Dedifferentiated amniotic fluid mesenchymal stem cell (primary cell): ENCODE results near the gene UGGT2.
"Not testable (repeated sequence)": the region's sequence is repeated elsewhere in the genome, so short reads cannot be mapped to it uniquely, and the experiment has no call there.

Experiments used
- DNase-seq: peaks from one replicate; pipeline ENCODE4 v3.0.0-alpha.2; 2016; ENCODE audit errors: extremely low spot score

The UGGT2 gene

DNA sequence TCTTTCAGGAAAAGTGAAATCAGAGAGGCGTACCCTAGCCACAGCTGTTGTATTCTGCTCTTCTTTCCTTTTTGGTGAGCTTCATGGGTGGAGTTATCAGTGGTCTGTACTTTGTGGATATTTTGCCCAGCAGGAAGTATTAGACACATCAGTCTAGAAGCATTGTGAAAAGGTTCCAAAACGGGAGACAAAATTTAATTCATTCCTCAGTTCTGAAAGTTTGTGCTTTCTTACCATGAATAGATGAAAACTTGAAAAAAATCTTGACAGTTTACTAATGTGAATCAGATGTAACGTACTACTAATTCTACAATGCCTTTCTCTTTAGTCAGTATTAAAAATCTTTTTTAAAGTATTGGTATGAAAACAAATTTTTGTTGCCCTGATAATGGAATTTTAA, 259.4 kb downstream of the UGGT2 start:
- no peak for DNase-seq

DNA sequence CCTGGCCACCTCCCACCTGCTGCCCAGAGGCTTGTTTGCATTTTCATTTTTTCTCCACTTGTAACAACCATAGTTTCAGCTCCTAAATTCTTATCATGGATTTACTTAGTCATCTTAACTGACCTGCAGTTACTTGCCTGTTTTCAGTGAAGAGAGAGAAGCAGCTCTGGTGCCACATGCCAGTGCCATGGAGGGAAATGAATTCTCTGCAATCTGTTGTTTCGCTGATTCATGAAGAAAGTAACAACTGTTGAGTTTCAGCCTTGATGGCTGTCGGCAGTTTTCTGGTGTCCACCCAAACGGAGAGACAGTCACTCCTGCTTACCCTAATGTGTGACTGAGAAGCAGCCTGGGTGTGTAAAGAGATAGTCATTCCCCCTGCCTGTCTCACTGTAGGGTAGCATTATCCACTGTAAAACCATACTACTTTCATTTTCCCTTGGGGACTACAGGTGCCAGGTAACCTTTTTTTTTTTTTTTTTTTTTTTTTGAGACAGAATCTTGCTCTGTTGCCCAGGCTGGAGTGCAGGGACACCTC, 260.1 kb downstream of the UGGT2 start:
- no peak for DNase-seq

DNA sequence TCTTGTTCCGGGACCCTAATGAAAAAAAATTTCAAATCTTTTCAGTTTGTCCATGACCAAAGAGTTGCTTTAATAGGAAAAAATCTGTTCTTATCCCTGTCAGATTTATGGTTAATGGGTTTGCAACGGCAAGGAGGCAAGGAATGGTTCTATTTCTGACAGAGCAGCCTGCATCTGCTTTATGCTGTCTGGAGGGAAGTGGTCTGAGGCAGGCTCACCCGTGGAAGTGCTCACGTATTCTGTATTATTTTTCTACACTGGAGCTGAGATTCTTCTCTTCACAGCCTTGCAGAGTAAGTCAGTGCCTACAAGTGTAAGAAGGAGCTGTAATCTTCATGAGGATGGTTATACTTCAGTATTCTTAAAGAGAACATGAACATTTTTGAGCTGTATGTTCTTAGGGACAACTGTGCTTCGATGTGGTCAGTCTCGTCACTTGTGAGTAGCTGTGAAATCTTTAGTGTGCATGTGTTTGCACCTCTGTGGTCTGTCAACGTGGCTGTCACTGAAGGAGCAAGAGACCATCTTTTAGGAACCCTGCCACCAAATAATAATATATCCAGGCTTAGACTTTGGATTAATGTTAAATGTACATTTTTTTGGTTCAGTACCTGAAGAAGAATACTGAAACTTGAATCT, 262.0 kb downstream of the UGGT2 start:
- no peak for DNase-seq

DNA sequence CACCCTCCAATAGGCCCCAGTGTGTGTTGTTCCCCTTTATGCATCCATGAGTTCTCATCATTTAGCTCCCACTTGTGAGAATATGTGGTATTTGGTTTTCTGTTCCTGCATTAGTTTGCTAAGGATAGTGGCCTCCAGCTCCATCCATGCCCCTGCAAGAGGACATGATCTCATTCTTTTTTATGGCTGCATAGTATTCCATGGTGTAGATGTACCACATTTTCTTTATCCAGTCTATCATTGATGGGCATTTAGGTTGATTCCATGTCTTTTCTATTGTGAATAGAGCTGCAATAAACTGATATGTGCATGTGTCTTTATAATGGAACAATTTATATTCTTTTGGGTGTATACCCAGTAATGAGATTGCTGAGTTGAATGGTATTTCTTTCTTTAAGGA, 263.9 kb downstream of the UGGT2 start:
- DNase-seq, result not testable (repeated sequence)

DNA sequence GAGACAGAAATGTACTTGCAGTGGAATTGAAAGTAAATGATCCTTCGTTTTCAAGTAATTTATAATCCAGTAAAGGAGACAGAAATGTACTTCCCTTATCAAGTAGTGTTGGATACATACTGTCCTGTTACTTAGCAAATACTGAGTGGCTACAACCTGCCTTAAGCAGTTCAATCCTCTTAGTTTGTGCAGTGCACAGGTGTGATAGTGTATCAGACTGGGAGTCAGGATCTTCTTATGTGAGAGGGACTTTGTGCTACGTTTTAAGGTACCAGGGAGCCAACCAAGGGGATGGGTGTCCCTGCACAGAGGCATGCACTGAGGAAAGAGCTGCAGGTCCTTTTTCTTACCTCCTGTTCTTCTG, 265.1 kb downstream of the UGGT2 start:
- DNase-seq, result no peak

DNA sequence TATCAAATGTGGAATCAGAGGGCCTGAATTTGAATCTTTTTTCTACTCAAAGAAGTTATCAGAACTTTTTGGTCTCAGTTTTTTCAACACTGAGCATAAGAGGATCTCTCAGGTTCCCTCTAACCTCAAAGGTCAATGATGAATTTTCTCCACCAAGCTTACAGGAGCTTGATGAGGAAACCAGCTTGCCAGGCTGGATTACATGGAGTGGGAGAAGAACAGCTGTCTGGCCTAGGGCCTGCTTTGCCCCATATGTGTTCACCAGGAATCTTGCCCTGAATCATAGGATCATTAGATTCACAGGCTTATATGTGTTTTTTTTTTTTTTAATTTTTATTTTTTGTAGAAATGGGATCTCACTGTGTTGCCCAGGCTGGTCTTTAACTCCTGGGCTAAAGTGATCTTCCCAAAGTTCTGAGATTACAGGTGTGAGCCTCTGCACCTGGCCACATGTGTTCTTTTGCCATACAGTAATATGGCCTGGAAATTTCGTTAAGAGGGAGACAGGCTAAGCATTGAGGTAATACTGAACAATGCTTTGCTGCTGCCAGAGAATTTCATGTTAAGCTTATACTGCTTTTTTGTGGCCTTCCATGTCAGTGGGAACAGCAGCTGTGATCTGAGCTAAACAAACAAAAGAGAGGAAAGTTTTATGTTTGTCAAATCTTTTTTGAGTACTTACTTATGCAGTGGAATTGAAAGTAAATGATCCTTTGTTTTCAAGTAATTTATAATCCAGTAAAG, 265.7 kb downstream of the UGGT2 start:
- no peak for DNase-seq

DNA sequence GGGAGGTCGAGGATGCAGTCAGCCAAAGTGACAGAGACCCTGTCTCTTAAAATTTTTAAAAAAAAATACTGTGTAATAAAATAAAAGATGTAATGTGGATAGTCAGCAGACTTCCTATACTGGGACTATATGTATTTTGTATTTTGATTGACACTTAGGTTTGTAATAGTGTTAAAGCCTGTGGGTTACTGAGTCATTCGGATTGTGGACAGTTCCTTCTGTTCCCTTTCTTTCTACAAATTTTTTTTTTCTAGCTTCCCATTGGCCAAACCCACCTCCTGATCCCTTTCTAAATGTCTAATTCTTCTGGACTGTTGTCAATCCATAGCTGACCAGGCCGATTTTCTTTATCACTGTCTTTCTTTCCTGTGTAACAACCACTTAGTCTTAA, 268.3 kb downstream of the UGGT2 start:
- no peak for DNase-seq

DNA sequence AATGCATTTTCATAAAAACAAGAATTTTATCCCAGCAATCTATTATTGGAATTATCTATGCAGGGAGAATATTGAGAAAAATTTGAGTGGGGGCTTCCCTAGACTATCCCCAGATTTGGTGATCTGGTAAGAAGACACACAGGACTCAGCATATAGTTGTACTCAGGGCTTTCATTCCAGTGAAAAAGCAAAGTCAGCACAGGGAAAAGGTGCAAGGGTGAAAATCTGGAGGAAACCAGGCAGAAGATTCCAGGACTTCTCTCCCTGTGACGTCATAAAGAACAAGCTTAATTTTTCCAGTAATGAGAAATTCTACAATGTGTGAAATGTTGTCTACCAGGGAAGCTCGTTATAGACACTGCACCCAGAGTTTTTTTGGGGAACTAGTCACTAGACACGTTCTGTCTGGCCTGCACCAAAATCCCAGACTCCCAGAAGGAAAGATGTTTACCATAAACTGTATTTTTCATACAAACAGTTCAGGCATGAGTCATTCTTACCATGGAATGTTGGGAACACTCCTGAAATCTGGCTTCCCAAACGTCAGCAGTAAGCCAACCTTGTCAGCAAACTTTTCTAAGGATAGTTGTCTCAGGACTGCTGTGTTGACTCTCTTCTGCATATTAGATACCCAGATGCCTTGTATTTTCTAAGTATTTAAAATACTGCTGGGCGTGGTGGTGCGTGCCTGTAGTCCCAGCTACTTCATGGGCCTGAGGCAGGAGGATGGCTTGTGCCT, 268.9 kb downstream of the UGGT2 start:
- DNase-seq, result peak; percentile 78

DNA sequence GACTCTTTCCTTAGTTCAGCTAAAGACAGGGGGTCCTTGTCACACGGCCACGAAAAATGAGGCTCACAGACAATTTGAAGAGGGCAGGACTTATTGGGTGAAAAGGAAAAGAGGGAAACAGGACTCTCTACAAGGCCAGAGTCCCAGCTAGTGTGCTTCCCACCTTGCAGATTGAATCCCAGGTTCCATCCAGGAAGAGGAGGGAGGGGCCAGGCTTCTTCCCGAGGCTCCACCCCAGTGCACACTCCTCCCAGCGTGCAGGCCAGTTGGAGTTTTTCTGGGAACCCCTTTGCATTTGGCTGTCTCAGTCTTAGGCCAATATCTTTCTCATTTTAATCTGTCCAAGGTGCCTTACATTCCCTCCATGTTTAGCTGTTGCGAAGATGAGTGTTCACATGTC, 269.5 kb downstream of the UGGT2 start:
- DNase-seq, result no peak

DNA sequence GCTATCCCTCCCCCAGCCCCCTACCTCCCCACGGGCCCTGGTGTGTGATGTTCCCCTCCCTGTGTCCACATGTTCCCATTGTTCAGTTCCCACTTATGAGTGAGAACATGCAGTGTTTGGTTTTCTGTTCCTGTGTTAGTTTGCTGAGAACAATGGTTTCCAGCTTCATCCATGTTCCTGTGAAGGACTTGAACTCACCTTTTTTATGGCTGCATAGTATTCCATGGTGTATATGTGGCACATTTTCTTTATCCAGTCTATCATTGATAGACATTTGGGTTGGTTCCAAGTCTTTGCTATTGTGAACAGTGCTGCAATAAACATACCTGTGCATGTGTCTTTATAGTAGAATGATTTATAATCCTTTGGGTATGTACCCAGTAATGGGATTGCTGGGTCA, 271.3 kb downstream of the UGGT2 start:
- DNase-seq, result not testable (repeated sequence)

DNA sequence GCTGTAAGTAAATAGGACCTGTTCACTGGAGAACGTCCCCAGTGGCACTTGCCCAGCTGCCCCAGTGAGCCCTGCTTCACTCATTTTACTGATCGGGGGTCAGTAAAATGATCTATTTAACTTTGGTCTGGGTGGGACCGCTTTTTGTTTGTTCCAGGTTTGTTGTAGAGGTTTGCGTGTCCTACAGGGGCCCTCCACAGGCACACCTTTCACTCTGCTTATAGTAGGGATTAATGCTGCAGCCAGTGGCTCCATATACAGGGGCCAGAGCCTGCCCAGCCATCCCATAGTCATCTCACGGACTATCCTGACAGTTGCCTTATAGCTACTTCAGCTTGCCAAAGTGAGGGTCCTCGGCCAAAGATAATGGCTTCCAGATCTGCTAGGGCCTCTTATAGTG, 272.2 kb downstream of the UGGT2 start:
- no peak for DNase-seq

DNA sequence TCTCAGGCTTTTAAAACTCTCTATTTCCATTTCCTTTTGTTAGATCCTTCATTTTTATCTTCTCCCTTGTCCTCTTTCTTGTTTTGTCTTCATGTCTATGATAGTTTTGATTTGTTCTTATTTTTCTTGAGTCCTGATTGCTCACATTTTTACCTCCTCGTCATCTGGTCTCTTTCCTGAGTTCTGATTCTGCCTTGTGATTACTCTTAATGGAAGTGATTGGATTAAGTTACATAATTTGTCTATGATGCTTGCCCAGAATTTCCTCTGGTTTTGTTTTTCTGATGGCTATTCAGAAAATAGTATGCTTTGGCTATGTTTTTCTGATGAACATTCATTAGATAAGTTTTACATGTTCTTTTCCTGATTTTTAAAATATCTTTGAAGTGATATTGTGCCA, 273.7 kb downstream of the UGGT2 start:
- no peak for DNase-seq

DNA sequence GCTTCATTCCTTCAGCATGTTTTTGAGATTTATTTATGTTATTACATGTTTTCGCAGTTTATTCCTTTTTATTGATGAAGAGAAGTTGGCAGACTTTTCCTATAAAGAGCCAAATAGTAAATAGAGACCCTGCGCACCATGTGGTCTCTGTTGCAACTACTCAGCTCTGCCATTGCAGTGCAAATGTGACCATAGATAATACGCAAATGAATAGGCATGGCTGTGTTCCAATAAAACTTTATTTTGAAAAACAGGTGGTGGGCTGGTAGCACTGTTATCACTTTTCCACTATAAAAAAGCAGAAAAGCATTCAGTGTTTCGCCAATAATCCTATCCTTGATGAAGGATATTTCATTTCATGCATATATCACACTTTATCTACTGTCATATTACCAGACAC, 281.3 kb downstream of the UGGT2 start:
- no peak for DNase-seq

DNA sequence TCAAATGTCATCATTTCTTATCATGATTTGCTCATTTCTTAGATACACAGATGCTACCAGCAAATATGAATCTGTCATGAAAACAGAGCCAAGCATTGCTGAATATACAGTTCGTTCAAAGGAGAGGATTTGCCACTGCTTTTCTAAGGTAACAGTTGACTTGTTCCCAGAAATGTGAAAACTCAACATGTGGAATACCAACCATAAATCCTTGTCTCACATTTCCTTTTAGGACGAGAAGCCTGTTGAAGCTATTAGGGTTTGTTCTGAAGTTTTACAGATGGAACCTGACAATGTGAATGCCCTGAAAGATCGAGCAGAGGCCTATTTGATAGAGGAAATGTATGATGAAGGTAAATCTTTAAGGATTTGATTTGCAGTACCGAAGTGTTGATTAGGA, 289.6 kb downstream of the UGGT2 start:
- DNase-seq, result no peak

DNA sequence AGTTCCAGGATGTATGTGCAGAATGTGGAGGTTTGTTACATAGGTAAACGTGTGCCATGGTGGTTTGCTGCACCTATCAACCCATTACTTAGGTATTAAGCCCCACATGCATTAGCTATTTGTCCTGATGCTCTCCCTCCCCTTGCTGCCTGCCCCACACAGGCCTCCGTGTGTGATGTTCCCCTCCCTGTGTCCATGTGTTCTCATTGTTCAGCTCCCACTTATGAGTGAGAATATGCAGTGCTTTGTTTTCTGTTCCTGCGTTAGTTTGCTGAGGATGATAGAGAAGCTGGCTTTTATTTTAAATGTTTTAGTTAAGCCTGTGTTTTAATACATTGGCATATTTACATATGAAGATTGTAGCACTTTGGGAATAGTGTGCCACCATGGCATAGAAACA, 290.6 kb downstream of the UGGT2 start:
- not testable (repeated sequence) for DNase-seq

DNA sequence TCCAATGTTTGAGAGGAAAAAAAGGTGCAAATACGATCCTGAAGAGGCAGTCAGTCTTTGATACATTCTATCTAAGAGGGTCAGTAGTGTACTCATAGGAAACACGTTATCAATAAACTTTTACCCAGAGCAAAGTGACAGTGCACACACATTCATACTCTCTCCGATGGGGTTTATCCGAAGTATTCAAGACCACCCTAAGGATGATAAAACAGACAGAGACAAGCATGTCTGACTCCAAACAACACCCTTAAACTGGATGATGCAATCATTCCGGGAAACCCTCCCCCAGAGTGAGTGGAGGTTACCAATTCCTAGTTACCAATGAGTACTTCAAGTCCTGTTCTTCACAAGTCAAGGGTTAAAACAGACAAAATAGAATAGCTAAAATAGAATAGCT, 297.1 kb downstream of the UGGT2 start:
- DNase-seq, result no peak

DNA sequence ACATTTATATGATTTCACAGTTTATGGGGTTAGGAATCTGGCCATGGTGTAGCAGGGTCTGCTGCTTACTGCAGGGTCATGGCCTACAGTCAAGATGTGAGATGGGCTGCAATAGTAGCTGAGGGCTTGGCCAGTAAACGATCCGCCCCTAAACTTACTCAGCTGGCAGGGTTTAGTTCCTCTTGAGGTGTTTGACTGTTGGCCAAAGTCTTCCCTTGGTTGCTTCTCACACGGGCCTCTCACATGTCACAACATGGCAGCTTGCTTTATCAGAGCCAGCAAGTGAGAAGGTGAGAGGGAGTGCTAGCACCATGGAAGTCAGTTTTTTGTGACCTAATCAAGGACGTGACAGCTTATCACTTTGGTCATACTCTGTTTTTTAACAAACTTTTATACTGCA, 299.1 kb downstream of the UGGT2 start:
- DNase-seq, result no peak

DNA sequence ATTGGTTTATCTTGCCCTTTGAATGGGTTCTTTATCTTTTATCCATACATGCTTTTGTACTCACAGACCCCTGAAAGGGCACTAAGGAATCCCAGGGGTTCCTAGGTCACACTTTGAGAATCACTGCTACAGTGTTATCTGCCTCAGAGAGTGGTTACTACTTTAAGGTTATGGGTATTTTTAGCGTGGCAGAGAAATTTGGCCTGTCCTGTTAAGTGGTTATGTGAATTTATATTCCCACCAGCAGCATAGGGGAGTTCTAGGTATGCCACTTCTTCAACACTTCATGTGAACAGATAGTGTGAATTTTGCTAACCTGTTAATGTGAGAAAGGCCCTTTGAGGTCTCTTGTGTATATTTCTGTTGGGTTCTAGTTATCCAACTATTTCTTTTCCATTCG, 300.5 kb downstream of the UGGT2 start:
- DNase-seq, result no peak
